DND-41 (cell line): Measurements from ENCODE around the gene KDM1A.

Experiments used
- ATAC-seq: fragments of 200-7000 bp; cut with Tn5 transposase; 3 replicates; pipeline ENCODE4 v1.9.1; 2021; ENCODE audit warnings: low read depth; ENCODE audit not compliant: insufficient read depth
- DNase-seq: peaks from one replicate; pipeline ENCODE4 v3.0.0-alpha.2; 2020
- H2AFZ ChIP-seq: 2 replicates; pipeline ENCODE4 v1.6.0; 2012; ENCODE audit warnings: low read depth, low read length
- H3K27ac ChIP-seq: 2 replicates; pipeline ENCODE4 v1.5.1; 2012; ENCODE audit warnings: low read length, inconsistent platforms
- H3K27me3 ChIP-seq: fragments of 200-600 bp; sonication (generic); 2 replicates; pipeline ENCODE4 v1.6.0; 2012; ENCODE audit warnings: low read length, mild to moderate bottlenecking, inconsistent platforms; ENCODE audit not compliant: insufficient read depth, poor library complexity
- H3K36me3 ChIP-seq: 2 replicates; pipeline ENCODE4 v1.5.1; 2012; ENCODE audit warnings: low read length, inconsistent platforms; ENCODE audit not compliant: insufficient read depth
- H3K4me1 ChIP-seq: 2 replicates; pipeline ENCODE4 v1.5.1; 2012; ENCODE audit warnings: mild to moderate bottlenecking, low read length; ENCODE audit not compliant: insufficient read depth
- H3K4me2 ChIP-seq: 2 replicates; pipeline ENCODE4 v1.6.0; 2012; ENCODE audit warnings: mild to moderate bottlenecking, moderate library complexity, low read length, inconsistent platforms; ENCODE audit not compliant: insufficient read depth
- H3K4me3 ChIP-seq, 2 experiments: fragments of 200-600 bp in 1 of 2; shearing (Covaris generic) in 1 of 2; 2 replicates each; pipeline ENCODE4 v1.5.1; 2012 to 2016; ENCODE audit warnings: inconsistent platforms in 2 of 2, low read length in 2 of 2, mild to moderate bottlenecking in 2 of 2, low read depth in 1 of 2, moderate library complexity in 1 of 2
- H3K79me2 ChIP-seq: 2 replicates; pipeline ENCODE4 v1.6.0; 2012; ENCODE audit warnings: low read length, inconsistent platforms; ENCODE audit not compliant: insufficient read depth
- H3K9ac ChIP-seq: 2 replicates; pipeline ENCODE4 v1.6.0; 2012; ENCODE audit warnings: low read depth, mild to moderate bottlenecking, inconsistent platforms, low read length, moderate library complexity
- H3K9me3 ChIP-seq: 2 replicates; pipeline ENCODE4 v1.5.1; 2012; ENCODE audit warnings: low read length, moderate library complexity, mild to moderate bottlenecking, inconsistent platforms; ENCODE audit not compliant: insufficient read depth, severe bottlenecking
- H4K20me1 ChIP-seq: 2 replicates; pipeline ENCODE4 v1.6.0; 2012; ENCODE audit warnings: low read length; ENCODE audit not compliant: insufficient read depth
- EZH2 ChIP-seq: IDR thresholded peaks from 3 replicates; pipeline ENCODE4 v1.6.1; 2012; ENCODE audit warnings: borderline replicate concordance, low read depth, mild to moderate bottlenecking, moderate library complexity, low read length, inconsistent platforms; ENCODE audit not compliant: severe bottlenecking
- TF ChIP-seq, protein P1 (sequence below): IDR thresholded peaks from 2 replicates; pipeline ENCODE4 v1.5.1; 2012; ENCODE audit warnings: borderline replicate concordance, low read length, moderate library complexity, mild to moderate bottlenecking; ENCODE audit not compliant: poor library complexity, severe bottlenecking; ENCODE audit errors: extremely low read depth

KDM1A gene

DNA sequence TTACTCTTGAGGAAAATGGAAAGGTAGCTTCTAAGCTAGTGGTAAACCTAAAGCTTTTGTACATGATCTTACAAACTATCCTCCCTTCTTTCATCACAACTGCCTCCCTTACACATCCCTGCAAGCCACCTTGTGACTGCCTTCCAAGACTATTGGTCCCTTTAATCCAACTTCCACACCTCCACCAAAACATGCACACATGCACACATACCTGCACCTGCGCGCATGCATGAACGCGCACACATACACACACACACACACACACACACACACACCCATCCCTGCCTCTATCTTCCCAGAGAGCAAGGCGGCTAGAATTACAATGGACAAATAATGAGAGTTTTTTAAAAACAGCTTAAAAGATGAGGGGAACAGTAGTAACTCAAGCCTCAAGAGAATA, 91.1 kb downstream of the KDM1A start:
- H3K9me3 ChIP-seq, result no peaks in the 10 kb centered on the region
- H3K9ac ChIP-seq, result no peak overlapping the region
- DNase-seq (no peak), ATAC-seq (no peak)
- H3K4me3 ChIP-seq, result no peak overlapping the region
- no peaks in the 10 kb centered on the region for H3K27me3 ChIP-seq
- TF ChIP-seq, protein P1, sequence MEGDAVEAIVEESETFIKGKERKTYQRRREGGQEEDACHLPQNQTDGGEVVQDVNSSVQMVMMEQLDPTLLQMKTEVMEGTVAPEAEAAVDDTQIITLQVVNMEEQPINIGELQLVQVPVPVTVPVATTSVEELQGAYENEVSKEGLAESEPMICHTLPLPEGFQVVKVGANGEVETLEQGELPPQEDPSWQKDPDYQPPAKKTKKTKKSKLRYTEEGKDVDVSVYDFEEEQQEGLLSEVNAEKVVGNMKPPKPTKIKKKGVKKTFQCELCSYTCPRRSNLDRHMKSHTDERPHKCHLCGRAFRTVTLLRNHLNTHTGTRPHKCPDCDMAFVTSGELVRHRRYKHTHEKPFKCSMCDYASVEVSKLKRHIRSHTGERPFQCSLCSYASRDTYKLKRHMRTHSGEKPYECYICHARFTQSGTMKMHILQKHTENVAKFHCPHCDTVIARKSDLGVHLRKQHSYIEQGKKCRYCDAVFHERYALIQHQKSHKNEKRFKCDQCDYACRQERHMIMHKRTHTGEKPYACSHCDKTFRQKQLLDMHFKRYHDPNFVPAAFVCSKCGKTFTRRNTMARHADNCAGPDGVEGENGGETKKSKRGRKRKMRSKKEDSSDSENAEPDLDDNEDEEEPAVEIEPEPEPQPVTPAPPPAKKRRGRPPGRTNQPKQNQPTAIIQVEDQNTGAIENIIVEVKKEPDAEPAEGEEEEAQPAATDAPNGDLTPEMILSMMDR, result no peak
- TF ChIP-seq EZH2, result no peak
- H2AFZ ChIP-seq, result no peak overlapping the region
- peaks cover 23% of the 10 kb centered on the region for H3K36me3 ChIP-seq
- H3K4me2 ChIP-seq, result no peak overlapping the region
- H3K4me1 ChIP-seq, result no peaks in the 10 kb centered on the region
- peaks cover 49% of the 10 kb centered on the region for H3K79me2 ChIP-seq
- peaks cover 44% of the 10 kb centered on the region for H4K20me1 ChIP-seq
- no peak overlapping the region for H3K27ac ChIP-seq

DNA sequence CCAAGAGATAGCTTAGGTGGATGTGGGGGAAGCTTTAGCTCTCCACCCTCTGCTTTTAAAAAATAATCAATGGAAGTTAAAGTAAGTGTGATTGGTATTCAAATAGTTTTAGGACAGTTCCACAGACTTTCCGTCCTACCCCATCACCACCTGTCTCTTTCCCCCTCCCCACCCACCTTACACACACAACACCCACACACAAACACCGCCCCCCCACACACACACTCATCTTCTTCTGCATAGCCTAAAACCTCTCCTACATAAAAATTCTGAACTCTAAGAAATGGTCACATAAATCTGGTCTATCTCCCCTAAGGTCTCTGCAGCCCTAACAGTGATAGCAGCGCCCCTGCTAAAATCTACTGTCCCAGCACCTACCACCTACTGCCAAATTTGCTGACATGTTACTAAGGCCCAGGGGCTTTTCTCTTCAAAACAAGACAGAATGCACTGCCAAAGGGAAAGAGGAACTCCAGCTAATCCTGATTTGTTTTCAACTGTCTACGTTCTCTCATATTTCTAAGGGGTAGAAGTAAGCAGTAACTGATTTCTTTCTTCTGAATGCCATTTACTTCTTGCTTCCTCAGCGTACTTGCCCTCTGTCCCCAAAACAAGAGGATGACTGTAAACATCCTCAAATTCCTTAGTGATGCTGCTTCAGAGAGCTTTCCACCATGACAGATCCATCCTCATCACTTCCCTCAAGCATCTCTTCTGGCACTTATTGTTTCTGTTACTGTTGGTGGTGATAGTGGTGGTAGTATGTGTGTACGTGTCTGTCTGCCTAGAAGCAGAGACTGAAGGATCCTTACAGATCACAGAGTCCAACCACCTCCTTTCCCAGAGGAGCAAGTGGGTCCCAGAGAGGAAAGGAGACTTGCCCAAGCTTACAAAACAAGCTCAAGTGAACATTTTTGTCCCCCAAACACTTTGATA, 92.6 kb downstream of the KDM1A start:
- no peaks in the 10 kb centered on the region for H3K4me1 ChIP-seq
- no peak overlapping the region for H3K9ac ChIP-seq
- H3K9me3 ChIP-seq, result no peaks in the 10 kb centered on the region
- no peak overlapping the region for H3K4me3 ChIP-seq
- H3K36me3 ChIP-seq, result peaks cover 18% of the 10 kb centered on the region
- H3K4me2 ChIP-seq, result no peak overlapping the region
- H2AFZ ChIP-seq, result no peak overlapping the region
- ATAC-seq (no peak), DNase-seq (no peak)
- H3K27me3 ChIP-seq, result no peaks in the 10 kb centered on the region
- peaks cover 53% of the 10 kb centered on the region for H4K20me1 ChIP-seq
- TF ChIP-seq EZH2, result no peak
- TF ChIP-seq, protein P1, result no peak
- no peak overlapping the region for H3K27ac ChIP-seq
- H3K79me2 ChIP-seq, result peaks cover 60% of the 10 kb centered on the region

DNA sequence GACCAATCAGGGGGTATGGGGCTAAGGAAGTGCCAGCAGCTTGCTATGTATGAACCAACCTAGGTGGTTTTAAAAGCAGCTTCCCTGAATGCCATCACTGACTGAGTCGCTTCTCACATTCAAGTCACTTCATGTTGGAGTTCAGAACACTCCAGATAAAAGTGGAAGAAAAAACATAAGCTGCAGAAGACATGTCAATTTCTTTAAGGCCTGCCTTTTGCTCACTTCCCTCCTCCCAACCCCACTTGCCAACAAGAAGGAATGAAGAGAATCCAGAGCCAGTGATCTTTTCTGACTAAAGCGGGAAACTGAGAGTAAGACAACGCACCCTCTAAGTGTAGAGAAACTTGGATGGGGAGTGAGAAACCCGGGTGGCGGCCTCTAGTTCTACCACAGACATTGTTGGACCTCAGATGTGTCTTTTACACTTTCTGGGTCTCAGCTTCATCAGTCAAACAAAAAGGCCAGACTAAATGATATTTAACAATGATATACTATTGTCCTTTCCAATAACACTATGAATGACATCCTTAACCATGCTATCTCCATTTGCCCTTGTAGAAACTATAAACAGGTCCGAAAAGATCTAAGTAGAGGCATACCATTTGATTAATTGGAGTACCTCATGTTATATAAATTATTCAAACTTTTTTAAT, 95.3 kb downstream of the KDM1A start:
- TF ChIP-seq, protein P1, result no peak
- no peak for TF ChIP-seq EZH2
- Histone ChIP-seq H2AFZ (no peak overlapping the region), H3K36me3 (no peaks in the 10 kb centered on the region), H3K79me2 (peaks cover 72% of the 10 kb centered on the region), H3K9me3 (no peaks in the 10 kb centered on the region), H3K27ac (no peak overlapping the region), H3K9ac (no peak overlapping the region), H4K20me1 (peaks cover 47% of the 10 kb centered on the region), H3K27me3 (no peaks in the 10 kb centered on the region), H3K4me3 (no peak overlapping the region), H3K4me1 (peaks cover 4% of the 10 kb centered on the region), H3K4me2 (no peak overlapping the region)
- ATAC-seq (no peak), DNase-seq (no peak)
